ENCODE data around the gene SNX32. TPM values are rescaled to one million over a fixed set of nuclear protein-coding genes. Genes with fewer than 3 reads are reported as not detected.

Gene SNX32
- total RNA-seq, 2 donors from 2014 or later: 1.5 to 4.3 TPM

DNA sequence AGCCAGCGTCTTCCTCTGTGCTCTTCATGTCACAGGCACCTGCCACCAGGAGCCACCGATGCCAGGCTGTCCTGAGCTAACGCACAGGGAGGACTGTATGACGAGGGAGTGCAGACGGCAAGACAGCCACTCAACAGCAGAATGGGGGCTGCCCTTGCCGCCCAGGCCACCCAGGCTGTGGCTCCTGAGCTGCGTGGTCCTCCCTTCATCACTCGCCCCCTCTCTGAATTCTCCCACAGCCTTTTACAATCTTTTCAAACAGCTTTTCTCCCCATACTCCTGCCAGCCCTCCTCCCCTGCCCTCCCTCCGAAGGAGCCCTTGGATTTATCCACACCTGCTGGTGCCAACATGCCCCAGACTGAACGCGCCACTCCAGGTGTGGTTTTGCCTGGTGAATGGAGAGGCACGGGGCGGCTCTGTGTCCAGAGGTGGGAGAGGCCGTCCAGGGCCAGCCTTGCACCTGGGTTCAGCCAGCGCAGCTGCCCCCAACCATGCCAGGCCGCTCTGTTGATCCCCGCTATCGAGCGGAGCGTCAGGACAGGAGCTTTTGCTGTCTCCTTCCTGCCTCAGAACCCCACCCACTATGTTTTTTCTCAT lies 24.9 kb upstream of the SNX32 start:
- no peaks in the 10 kb centered on the region for H3K4me1 ChIP-seq (ENCODE audit: control insufficient read depth, insufficient read depth, low read length)
- TF ChIP-seq, protein P1, sequence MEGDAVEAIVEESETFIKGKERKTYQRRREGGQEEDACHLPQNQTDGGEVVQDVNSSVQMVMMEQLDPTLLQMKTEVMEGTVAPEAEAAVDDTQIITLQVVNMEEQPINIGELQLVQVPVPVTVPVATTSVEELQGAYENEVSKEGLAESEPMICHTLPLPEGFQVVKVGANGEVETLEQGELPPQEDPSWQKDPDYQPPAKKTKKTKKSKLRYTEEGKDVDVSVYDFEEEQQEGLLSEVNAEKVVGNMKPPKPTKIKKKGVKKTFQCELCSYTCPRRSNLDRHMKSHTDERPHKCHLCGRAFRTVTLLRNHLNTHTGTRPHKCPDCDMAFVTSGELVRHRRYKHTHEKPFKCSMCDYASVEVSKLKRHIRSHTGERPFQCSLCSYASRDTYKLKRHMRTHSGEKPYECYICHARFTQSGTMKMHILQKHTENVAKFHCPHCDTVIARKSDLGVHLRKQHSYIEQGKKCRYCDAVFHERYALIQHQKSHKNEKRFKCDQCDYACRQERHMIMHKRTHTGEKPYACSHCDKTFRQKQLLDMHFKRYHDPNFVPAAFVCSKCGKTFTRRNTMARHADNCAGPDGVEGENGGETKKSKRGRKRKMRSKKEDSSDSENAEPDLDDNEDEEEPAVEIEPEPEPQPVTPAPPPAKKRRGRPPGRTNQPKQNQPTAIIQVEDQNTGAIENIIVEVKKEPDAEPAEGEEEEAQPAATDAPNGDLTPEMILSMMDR (conservative IDR thresholded peaks at IDR 0.05): no peak
- H3K9ac ChIP-seq (ENCODE audit: extremely low read depth, low read length, poor library complexity, severe bottlenecking): no peak overlapping the region
- WGBS, 2 experiments (ENCODE audit: insufficient coverage in 1 of 2, insufficient read length in 1 of 2): 90 to 92% methylated on average over 16 to 20 of the region's 20 CpGs
- Mint-ChIP-seq H3K27ac (no peak overlapping the region), H3K27me3 (ENCODE audit: insufficient read depth) (peaks cover 34% of the 10 kb centered on the region), H3K9me3 (no peaks in the 10 kb centered on the region), H3K36me3 (ENCODE audit: low read depth) (no peaks in the 10 kb centered on the region), H3K4me1 (peaks cover 1% of the 10 kb centered on the region), H3K4me3 (no peak overlapping the region)
- H3K36me3 ChIP-seq (ENCODE audit: control insufficient read depth, insufficient read depth, low read length): no peaks in the 10 kb centered on the region
- H3K4me3 ChIP-seq (ENCODE audit: low read length): no peak overlapping the region
- H3K27me3 ChIP-seq (ENCODE audit: control insufficient read depth, insufficient read depth, low read length, poor library complexity, severe bottlenecking): peaks cover 8% of the 10 kb centered on the region
- no peak for DNase-seq
- H3K27ac ChIP-seq (ENCODE audit: low read depth, low read length): no peak overlapping the region
- no peaks in the 10 kb centered on the region for H3K9me3 ChIP-seq (ENCODE audit: control insufficient read depth, low read length)

DNA sequence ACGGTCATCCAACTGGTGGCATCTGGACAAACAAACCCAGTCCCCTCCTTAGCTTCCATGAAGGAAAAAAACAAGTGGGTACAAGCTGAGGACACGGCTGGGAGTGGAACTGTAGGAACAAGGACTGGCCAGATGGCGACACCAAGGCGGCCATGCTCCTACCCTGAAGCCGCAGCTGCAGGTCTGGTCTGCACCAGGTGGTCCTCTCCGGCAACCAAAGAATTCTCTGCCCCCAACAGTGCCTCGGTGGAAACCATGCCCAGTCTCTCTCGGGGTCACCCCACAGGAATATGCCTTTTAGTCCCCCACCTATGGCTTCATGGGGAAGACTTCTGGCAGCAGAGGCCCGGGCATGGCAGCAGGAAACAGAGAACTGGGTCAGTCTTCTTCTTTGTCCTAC lies 24.3 kb upstream of the SNX32 start:
- Histone ChIP-seq H3K27ac (ENCODE audit: low read depth, low read length) (no peak overlapping the region), H3K27me3 (ENCODE audit: control insufficient read depth, insufficient read depth, low read length, poor library complexity, severe bottlenecking) (peaks cover 8% of the 10 kb centered on the region), H3K4me1 (ENCODE audit: control insufficient read depth, insufficient read depth, low read length) (no peaks in the 10 kb centered on the region), H3K9ac (ENCODE audit: extremely low read depth, low read length, poor library complexity, severe bottlenecking) (no peak overlapping the region), H3K36me3 (ENCODE audit: control insufficient read depth, insufficient read depth, low read length) (no peaks in the 10 kb centered on the region), H3K9me3 (ENCODE audit: control insufficient read depth, low read length) (no peaks in the 10 kb centered on the region), H3K4me3 (ENCODE audit: low read length) (no peak overlapping the region)
- Mint-ChIP-seq H3K27ac (no peak overlapping the region), H3K4me1 (peaks cover under 1% of the 10 kb centered on the region), H3K9me3 (no peaks in the 10 kb centered on the region), H3K27me3 (ENCODE audit: insufficient read depth) (peaks cover 30% of the 10 kb centered on the region), H3K36me3 (ENCODE audit: low read depth) (no peaks in the 10 kb centered on the region), H3K4me3 (no peak overlapping the region)
- TF ChIP-seq, protein P1 (conservative IDR thresholded peaks at IDR 0.05): no peak
- WGBS, 2 experiments (ENCODE audit: insufficient coverage in 1 of 2, insufficient read length in 1 of 2): 84 to 92% methylated on average over 6 to 9 of the region's 9 CpGs
- DNase-seq: no peak

DNA sequence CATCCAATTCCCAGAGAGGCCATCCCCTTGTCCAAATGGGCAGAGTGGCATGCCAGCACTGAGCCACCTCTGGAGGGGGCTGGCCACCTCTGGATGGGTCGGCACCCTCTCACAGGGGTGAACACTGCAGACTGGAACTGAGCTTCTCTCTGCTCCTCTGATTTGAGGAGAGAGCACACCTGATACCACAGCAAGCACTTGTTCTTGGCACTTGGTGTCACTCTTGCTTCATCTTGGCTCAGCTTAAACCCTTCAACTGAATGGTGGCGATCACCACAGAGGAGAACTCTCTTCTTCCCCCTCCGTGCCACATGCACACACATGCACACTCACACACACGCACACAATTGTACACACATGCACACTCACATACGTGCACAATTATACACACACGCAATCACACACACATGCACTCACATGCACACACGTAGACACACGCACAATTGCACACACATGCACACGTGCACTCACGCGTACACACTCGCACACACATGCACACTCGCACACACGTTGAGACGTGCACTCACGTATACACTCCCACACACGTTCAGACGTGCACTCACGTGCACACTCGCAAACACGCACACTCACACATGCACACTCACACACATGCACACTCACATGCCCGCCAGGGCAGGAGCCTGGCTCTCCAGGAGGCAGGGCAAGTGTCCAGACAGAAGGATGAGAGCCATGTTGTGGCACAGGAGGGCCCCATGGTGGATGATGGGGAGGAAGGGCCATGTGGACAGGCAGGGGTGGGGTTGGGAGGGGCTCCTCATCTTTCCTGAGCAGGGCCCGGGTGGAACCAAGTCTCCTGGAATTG lies 23.5 kb upstream of the SNX32 start:
- Mint-ChIP-seq H3K9me3 (no peaks in the 10 kb centered on the region), H3K4me3 (no peak overlapping the region), H3K27me3 (ENCODE audit: insufficient read depth) (peaks cover 30% of the 10 kb centered on the region), H3K36me3 (ENCODE audit: low read depth) (no peaks in the 10 kb centered on the region), H3K4me1 (peaks cover 8% of the 10 kb centered on the region), H3K27ac (no peak overlapping the region)
- TF ChIP-seq, protein P1 (conservative IDR thresholded peaks at IDR 0.05): no peak
- no peaks in the 10 kb centered on the region for H3K9me3 ChIP-seq (ENCODE audit: control insufficient read depth, low read length)
- DNase-seq: no peak
- 88 to 91% methylated on average over 16 to 23 of the region's 23 CpGs for WGBS, 2 experiments (ENCODE audit: insufficient coverage in 1 of 2, insufficient read length in 1 of 2)
- peaks cover 8% of the 10 kb centered on the region for H3K27me3 ChIP-seq (ENCODE audit: control insufficient read depth, insufficient read depth, low read length, poor library complexity, severe bottlenecking)
- H3K27ac ChIP-seq (ENCODE audit: low read depth, low read length): no peak overlapping the region
- H3K4me1 ChIP-seq (ENCODE audit: control insufficient read depth, insufficient read depth, low read length): no peaks in the 10 kb centered on the region
- no peak overlapping the region for H3K9ac ChIP-seq (ENCODE audit: extremely low read depth, low read length, poor library complexity, severe bottlenecking)
- no peaks in the 10 kb centered on the region for H3K36me3 ChIP-seq (ENCODE audit: control insufficient read depth, insufficient read depth, low read length)
- H3K4me3 ChIP-seq (ENCODE audit: low read length): no peak overlapping the region
